ENCODE measurements around the gene GRIK5.

DNA sequence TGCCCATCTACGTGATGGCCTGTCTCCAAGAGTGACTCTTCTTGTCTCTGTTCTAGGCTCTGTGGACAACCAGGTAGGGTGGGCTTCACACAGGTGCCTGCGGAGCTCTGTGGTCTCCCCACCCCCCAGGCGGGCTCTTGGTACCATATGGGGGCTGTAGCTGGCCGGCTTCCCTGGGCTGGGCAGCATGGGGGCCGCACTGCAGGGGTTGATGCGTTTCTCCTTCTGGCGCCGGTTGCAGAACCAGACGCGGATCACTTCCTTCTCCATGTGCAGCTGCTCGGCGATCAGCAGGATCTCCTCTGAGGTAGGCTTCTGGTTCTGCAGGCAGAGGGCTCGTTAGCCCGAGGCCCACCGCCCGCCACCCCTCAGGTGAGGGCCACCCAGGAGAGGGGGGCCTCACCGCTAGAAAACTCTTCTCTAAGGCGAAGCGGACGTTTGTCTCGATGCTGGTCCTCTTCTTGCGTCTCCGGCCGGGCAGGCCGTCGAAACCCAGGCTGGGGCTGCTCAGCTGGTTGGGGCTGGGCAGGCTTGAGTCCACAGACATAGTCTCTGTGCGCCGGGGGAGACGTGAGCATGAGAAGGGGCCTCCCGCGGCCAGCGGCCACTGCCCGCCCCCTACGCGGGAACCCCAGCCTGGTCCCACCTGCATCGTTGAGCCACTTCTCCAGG, 25.3 kb upstream of the GRIK5 start:
- TF ChIP-seq, protein P1, sequence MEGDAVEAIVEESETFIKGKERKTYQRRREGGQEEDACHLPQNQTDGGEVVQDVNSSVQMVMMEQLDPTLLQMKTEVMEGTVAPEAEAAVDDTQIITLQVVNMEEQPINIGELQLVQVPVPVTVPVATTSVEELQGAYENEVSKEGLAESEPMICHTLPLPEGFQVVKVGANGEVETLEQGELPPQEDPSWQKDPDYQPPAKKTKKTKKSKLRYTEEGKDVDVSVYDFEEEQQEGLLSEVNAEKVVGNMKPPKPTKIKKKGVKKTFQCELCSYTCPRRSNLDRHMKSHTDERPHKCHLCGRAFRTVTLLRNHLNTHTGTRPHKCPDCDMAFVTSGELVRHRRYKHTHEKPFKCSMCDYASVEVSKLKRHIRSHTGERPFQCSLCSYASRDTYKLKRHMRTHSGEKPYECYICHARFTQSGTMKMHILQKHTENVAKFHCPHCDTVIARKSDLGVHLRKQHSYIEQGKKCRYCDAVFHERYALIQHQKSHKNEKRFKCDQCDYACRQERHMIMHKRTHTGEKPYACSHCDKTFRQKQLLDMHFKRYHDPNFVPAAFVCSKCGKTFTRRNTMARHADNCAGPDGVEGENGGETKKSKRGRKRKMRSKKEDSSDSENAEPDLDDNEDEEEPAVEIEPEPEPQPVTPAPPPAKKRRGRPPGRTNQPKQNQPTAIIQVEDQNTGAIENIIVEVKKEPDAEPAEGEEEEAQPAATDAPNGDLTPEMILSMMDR (IDR thresholded peaks at IDR 0.05; ENCODE audit: low read depth, low read length, poor library complexity, severe bottlenecking), result no peak
- no peak for TF ChIP-seq EZH2phosphoT487 (IDR thresholded peaks at IDR 0.05; ENCODE audit: borderline replicate concordance, low read length)

Data from DOHH2 (cell line).